HL-60 (cell line): ENCODE measurements around the gene SAE1.

ENCODE experiments used
- DNase-seq, 2 experiments: peaks; one replicate each; pipeline ENCODE4 v3.0.0-alpha.2; 2010 to 2020; ENCODE audit warnings: low read depth in 1 of 2, low spot score in 1 of 2
- H3K27ac ChIP-seq: fragments of 250-450 bp; sonication (Bioruptor Pico); replicated peaks from 2 replicates; pipeline ENCODE4 v1.5.1; 2020; ENCODE audit warnings: mild to moderate bottlenecking, moderate library complexity
- H3K27me3 ChIP-seq: fragments of 250-450 bp; sonication (Bioruptor Pico); 2 replicates; pipeline ENCODE4 v1.5.1; 2021; ENCODE audit warnings: mild to moderate bottlenecking, moderate library complexity; ENCODE audit not compliant: insufficient read depth, poor library complexity, severe bottlenecking
- H3K4me3 ChIP-seq: replicated peaks from 2 replicates; pipeline ENCODE4 v1.5.1; 2011; ENCODE audit warnings: mild to moderate bottlenecking, control low read depth, low read length; ENCODE audit not compliant: insufficient read depth
- CTCF ChIP-seq: IDR thresholded peaks from one replicate; pipeline ENCODE4 v1.5.1; 2011; ENCODE audit warnings: low read length, control low read depth, inconsistent platforms; ENCODE audit not compliant: insufficient read depth
- GABPA ChIP-seq: IDR thresholded peaks from 2 replicates; pipeline ENCODE4 v1.6.1; 2012; ENCODE audit warnings: low read depth
- POLR2AphosphoS5 ChIP-seq: IDR thresholded peaks from 2 replicates; pipeline ENCODE4 v1.6.1; 2012; ENCODE audit warnings: low read depth
- REST ChIP-seq: IDR thresholded peaks from 2 replicates; pipeline ENCODE4 v1.6.1; 2012; ENCODE audit warnings: low read depth; ENCODE audit not compliant: insufficient replicate concordance
- SPI1 ChIP-seq: IDR thresholded peaks from 2 replicates; pipeline ENCODE4 v1.6.1; 2012; ENCODE audit warnings: low read depth, mild to moderate bottlenecking, borderline replicate concordance

The SAE1 gene

GRCh38 chr19:47161876-47162489, 31.3 kb downstream of the SAE1 start:
- no peaks in the 10 kb centered on the region for H3K27me3 ChIP-seq
- H3K27ac ChIP-seq = no peak overlapping the region
- TF ChIP-seq GABPA = no peak
- TF ChIP-seq SPI1 = no peak
- TF ChIP-seq REST = no peak
- no peak for TF ChIP-seq CTCF
- no peak for DNase-seq
- H3K4me3 ChIP-seq = no peak overlapping the region

DNA sequence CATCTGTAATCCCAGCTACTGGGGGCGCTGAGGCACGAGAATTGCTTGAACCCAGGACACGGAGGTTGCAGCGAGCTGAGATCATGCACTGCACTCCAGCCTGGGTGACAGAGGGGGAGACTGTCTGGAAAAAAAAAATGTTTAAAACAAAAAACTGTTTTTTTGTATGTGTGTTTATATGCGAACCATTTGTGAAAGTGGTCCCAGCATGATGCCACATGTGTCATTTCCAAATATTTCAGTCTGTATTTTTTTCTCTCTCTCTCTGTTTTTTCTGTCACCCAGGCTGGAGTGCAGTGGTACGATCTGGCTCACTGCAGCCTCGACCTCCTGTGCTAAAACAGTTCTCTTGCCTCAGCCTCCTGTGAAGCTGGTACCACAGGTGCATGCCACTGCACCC, 37.4 kb downstream of the SAE1 start:
- DNase-seq = no peak
- Histone ChIP-seq H3K27ac (no peak overlapping the region), H3K27me3 (no peaks in the 10 kb centered on the region), H3K4me3 (no peak overlapping the region)
- TF ChIP-seq GABPA (no peak), CTCF (no peak), SPI1 (no peak), REST (no peak), POLR2AphosphoS5 (no peak)

GRCh38 chr19:47172666-47173455, 42.2 kb downstream of the SAE1 start:
- DNase-seq = no peak
- no peak overlapping the region for H3K4me3 ChIP-seq
- TF ChIP-seq CTCF = no peak
- TF ChIP-seq GABPA = no peak
- TF ChIP-seq SPI1 = no peak
- TF ChIP-seq POLR2AphosphoS5 = no peak
- TF ChIP-seq REST = no peak
- H3K27me3 ChIP-seq = no peaks in the 10 kb centered on the region
- H3K27ac ChIP-seq = no peak overlapping the region
